GM19099 (cell line): ENCODE results near the gene ITGAD.

Experiments used
- POLR2A ChIP-seq: IDR thresholded peaks from 3 replicates; pipeline ENCODE4 v1.6.1; 2011; ENCODE audit warnings: low read depth; ENCODE audit not compliant: insufficient read length; ENCODE audit errors: extremely low read depth

ITGAD gene

GRCh38 chr16:31411024-31411844, 18.1 kb downstream of the ITGAD start:
- TF ChIP-seq POLR2A = no peak

- TF ChIP-seq POLR2A = no peak
Measured at GRCh38 chr16:31412750-31413149, 19.6 kb downstream of the ITGAD start.

DNA sequence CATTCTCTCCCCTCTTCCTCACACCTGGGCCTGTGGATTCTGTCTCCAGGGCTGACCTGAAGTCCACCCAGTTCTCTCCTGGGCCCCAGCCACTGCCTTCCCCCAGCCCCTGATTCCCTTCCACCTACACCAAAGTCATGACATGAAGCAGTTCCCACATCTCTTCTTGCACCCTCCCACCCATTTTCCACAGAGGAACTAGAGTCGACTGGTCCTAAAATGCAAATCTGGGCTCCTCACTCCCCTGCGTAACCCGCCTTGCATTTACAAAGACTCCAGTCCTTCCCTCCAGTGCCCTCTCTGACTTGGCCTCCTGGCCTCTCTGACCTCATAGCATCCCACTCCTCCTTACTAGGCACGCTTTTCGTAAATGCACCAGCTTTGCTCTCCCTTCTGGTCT, 20.2 kb downstream of the ITGAD start:
- no peak for TF ChIP-seq POLR2A

DNA sequence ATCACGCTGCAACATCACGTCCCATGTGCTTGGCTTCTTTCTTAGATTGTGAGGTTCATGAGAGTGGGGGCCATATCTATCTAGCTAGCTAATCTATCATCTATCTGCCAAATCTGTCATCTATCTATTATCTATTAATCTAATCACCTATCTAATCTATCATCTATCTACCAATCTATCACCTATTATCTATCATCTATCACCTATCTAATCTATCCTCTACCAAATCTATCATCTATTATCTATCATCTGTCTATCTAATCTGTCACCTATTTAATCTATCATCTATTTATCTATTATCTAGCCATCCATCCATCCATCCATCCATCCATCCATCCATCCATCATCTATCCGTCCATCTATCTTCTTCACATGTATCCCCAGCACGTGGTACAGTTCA, 20.8 kb downstream of the ITGAD start:
- no peak for TF ChIP-seq POLR2A

DNA sequence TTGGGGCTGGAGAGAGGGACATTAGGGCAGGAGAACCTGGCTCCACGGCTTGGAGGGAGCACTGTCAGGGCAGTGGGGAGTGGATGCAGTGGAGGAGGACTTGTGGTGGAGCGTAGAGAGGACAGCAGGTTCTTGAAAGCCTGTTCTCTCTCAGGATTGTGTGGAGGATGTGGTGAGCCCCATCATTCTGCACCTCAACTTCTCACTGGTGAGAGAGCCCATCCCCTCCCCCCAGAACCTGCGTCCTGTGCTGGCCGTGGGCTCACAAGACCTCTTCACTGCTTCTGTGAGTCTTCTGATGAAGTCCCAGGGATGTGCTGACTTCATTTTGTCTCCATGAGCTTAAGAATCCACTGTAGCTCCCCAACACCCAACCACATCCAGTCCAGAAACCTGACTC, 21.6 kb downstream of the ITGAD start:
- TF ChIP-seq POLR2A = no peak

GRCh38 chr16:31416371-31416770, 23.2 kb downstream of the ITGAD start:
- no peak for TF ChIP-seq POLR2A

- TF ChIP-seq POLR2A = no peak
Measured at GRCh38 chr16:31417916-31418315, 24.8 kb downstream of the ITGAD start.

DNA sequence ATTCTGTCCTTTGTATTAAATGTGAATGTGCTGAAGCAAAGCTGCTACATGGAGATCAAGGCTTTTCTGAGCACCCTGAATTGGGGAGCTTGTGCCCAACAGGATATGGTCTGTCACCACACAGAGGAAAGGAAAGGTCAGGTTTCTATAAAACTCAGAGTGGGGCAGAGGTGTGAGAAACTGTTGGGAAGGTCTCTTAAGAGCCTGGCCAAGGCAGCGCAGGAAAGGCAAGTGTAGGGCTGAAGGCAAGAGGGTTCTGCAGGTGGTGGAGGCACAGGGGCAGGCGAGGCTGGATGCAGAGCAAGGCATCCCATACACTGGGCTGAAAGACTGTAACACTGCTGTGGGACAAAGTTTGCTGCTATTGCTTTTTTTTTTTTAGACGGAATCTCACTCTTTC, 26.9 kb downstream of the ITGAD start:
- TF ChIP-seq POLR2A = no peak

- TF ChIP-seq POLR2A = no peak
Measured at GRCh38 chr16:31421587-31421986, 28.5 kb downstream of the ITGAD start.

DNA sequence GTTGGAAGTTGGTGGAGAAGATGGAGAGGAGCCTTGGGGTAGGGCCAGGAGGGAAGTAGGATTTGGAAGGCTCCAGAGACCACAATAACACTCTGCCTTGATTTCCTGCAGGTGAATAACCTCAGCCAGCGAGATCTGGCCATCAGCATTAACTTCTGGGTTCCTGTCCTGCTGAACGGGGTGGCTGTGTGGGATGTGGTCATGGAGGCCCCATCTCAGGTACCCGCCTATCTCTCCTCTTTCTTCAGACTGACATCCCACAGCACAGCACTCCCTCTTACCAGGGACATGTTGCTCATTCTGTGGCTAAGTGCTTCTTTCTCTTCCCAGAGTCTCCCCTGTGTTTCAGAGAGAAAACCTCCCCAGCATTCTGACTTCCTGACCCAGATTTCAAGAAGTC, 30.1 kb downstream of the ITGAD start:
- no peak for TF ChIP-seq POLR2A

DNA sequence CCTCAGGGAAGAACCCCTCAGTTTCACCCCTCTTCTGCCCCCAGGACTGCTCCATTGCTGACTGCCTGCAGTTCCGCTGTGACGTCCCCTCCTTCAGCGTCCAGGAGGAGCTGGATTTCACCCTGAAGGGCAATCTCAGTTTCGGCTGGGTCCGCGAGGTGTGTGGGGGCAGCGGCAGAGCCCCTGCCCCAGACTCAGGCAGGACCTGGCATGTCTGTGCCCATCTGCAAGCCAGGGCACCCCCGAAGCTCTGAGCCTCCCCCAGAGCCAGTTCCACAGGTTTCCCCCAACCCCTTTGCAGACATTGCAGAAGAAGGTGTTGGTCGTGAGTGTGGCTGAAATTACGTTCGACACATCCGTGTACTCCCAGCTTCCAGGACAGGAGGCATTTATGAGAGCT, 30.7 kb downstream of the ITGAD start:
- TF ChIP-seq POLR2A = no peak

DNA sequence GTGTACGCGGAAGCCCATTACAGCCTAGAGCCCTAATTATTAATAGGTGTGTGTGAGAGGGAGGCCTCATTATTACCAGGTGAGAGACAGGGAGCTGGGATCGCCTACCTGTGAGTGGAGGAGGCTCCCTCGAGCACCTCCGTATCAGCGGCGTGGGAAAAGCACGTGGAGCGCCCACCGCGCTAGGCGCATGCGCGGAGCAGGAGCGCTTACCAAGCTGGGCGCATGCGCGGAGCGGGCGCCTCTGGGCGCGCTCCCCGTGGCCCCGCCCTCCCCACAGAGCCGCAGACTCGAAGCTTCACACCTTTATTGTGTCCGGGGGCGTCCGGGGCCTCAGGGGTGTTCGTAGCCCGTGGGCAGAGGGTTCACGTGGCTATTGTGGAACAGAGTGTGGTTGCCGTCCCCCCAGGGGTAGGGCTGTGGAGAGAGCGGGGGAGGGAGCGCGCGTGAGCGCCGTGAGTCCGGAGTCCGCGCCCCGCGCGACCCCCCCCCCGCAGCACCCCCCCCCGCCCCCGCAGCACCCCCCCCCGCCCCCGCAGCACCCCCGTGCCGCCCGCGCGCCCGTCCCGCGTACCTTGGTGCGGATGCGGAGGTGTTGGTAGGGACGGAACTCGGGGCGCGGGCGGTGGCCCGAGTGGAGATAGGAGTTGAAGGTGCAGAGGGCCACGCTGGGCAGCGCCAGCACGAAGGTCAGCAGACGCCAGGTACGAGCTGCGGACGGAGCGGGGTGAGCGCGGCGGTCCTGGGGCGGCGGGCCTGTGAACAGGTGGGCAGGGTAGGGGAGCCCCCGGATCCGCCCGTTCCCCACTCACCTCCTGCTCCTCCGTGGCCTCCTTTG, 34.5 kb downstream of the ITGAD start:
- no peak for TF ChIP-seq POLR2A

DNA sequence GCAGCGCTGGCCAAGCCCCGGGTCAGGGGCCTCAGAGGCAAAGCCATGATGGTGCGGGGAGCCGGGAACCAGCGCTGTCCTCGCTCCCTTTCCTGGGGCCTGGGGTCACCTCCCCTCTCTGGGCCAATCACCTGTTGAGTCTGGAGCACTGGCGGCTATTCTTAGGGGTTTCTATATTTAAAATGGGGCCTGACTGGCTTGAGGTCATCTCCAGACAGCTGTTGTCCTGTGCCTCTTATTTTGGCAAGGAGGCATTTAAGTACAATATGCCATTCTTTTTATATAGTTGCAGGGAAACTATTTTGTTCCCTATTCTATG, 35.1 kb downstream of the ITGAD start, which contains the start of gene COX6A2:
Gene COX6A2, minus strand, starts transcription at position 82 of the 319 bp plus-strand sequence. Its CDS starts 35 bp downstream, at position 47.
- no peak for TF ChIP-seq POLR2A

DNA sequence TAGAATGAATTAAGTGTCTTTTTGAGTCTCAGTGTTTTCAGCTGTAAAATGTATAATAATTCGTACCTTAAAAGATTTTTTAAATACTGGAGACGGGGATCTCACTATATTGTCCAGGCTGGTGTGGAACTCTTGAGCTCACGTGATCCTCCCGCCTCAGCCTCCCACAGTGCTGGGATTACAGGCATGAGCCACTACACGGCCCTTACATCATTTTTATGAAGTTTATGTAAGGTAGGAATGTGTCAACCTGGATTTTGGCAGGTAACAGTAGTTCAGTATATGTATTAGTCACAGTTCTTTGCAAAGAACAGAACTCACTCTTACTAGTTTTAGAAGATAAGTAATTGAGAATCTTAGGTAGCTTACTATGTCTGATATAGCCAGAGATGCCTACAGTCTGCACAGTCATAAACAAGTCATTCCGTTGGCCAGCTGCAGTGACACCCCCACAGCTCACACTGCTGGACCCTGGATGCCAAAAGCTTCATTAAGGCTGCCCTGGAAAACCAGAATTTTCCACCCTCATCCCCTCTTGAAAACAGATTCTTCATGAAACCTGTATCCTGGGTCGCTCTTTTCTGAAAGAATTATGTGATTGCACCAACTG, 35.6 kb downstream of the ITGAD start:
- TF ChIP-seq POLR2A = no peak

DNA sequence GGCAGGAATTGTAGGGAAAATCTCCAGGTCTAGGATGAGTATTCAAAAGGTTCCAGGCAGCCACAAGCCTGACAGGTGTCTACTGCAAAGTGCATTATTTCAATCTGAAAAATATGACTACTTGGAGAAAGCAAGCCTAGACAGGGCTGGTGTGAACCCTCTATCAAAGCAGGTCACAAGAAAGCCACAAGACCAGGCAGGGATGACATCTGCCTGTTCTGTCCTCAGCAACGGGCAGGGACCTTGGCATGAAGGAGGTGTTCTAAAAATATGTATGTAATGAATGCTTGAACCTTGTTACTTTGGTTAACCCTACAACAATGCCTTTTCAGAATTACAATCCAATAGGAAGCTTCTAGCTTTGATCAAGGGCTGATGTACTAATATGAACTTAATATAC, 36.2 kb downstream of the ITGAD start:
- no peak for TF ChIP-seq POLR2A

DNA sequence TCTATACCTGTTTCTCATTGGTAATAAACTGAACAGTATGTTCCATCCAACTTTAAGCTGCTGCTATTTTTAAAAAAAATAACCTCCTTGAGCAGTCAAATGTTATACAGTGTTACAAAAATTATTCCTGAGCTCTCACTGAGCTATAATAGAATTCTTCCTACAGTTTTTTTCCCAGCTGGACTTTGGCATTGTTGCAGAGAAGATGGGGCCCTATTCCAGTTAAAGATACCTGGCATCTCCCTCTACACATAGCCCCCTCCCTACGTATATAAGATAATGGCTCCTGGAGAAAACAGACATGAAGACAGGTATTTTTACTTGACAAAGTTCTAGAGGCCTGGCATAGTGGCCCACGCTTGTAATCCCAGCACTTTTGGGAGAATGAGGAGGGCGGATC, 36.7 kb downstream of the ITGAD start:
- TF ChIP-seq POLR2A = no peak
